SK-N-SH treated with all-trans-retinoic acid at 6 μM for 48 hours (cell line): ENCODE data around the gene LVRN.

ENCODE experiments used
- ARNTL ChIP-seq: fragments of 450-650 bp; formaldehyde crosslinking; IDR thresholded peaks from 2 replicates; pipeline ENCODE4 v1.5.0; 2020; ENCODE audit warnings: low read depth, mild to moderate bottlenecking, moderate library complexity, borderline replicate concordance
- TF ChIP-seq, protein P1 (sequence below): fragments of 250-450 bp; sonication (Bioruptor Pico); IDR thresholded peaks from 2 replicates; pipeline ENCODE4 v1.8.0; 2021; ENCODE audit warnings: low read depth, mild to moderate bottlenecking, moderate library complexity, borderline replicate concordance

DNA sequence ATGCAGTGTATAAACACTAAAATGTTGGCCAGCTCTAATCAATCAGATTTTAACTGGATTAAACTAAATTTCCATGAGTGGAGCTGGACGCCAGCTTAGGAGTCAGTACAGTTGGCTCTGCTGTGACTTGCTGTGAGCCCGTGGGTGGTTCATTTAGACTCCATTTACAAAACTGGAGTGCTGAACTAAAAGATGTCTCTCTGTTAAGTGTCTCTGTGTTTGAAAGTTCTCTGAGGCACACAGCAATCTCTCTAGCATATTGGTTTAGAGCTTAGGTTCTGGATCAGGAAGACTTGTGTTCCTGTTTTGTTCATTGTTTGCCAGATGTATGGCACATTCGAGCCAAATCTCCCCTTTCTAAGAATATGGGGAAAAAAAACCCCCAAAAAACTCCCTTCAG, 42.0 kb downstream of the LVRN start:
- no peak for TF ChIP-seq ARNTL
- TF ChIP-seq, protein P1, sequence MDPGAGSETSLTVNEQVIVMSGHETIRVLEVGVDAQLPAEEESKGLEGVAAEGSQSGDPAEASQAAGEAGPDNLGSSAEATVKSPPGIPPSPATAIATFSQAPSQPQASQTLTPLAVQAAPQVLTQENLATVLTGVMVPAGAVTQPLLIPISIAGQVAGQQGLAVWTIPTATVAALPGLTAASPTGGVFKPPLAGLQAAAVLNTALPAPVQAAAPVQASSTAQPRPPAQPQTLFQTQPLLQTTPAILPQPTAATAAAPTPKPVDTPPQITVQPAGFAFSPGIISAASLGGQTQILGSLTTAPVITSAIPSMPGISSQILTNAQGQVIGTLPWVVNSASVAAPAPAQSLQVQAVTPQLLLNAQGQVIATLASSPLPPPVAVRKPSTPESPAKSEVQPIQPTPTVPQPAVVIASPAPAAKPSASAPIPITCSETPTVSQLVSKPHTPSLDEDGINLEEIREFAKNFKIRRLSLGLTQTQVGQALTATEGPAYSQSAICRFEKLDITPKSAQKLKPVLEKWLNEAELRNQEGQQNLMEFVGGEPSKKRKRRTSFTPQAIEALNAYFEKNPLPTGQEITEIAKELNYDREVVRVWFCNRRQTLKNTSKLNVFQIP (CRISPR knock-in tag) = no peak
